ENCODE results near the gene ITGA1. TPM values are rescaled to one million over a fixed set of nuclear protein-coding genes. Genes with fewer than 3 reads are reported as not detected.

ITGA1 gene
- total RNA-seq, 2 experiments from 2014 or later: 2.6 to 3.2 TPM

- ChIA-PET CTCF (no interaction called here), POLR2A (no interaction called here)
- Mint-ChIP-seq H3K4me1 (no peaks in the 10 kb centered on the region), H3K9me3 (no peaks in the 10 kb centered on the region), H3K27ac (no peak overlapping the region), H3K4me3 (no peak overlapping the region), H3K36me3 (ENCODE audit: low read depth) (no peaks in the 10 kb centered on the region), H3K27me3 (peaks cover 2% of the 10 kb centered on the region)
- no peak for DNase-seq
These were observed 100.6 kb downstream of the ITGA1 start for GRCh38 chr5:52888363-52888762.

- no peak for DNase-seq
- POLR2A ChIA-PET: no interaction called here
- Mint-ChIP-seq H3K4me3 (no peak overlapping the region), H3K27me3 (peaks cover 7% of the 10 kb centered on the region), H3K4me1 (no peaks in the 10 kb centered on the region), H3K27ac (no peak overlapping the region), H3K9me3 (no peaks in the 10 kb centered on the region), H3K36me3 (ENCODE audit: low read depth) (no peaks in the 10 kb centered on the region)
- CTCF ChIA-PET: no interaction called here
These were observed 104.6 kb downstream of the ITGA1 start for GRCh38 chr5:52892242-52892878.

GRCh38 chr5:52893105-52893504 is 105.4 kb downstream of the ITGA1 start:
- POLR2A ChIA-PET: no interaction called here
- Mint-ChIP-seq H3K4me3 (no peak overlapping the region), H3K27me3 (peaks cover 7% of the 10 kb centered on the region), H3K36me3 (ENCODE audit: low read depth) (no peaks in the 10 kb centered on the region), H3K4me1 (no peaks in the 10 kb centered on the region), H3K27ac (no peak overlapping the region), H3K9me3 (no peaks in the 10 kb centered on the region)
- CTCF ChIA-PET: interaction anchor here (1.1 kb wide), 1 partner anchor 8 kb away, joined by 3 read pairs; no protein-coding TSS in a partner anchor
- DNase-seq: no peak

- H3K27me3 Mint-ChIP-seq: peaks cover 7% of the 10 kb centered on the region
- no peaks in the 10 kb centered on the region for H3K9me3 Mint-ChIP-seq
- H3K4me1 Mint-ChIP-seq: no peaks in the 10 kb centered on the region
- CTCF ChIA-PET: interaction anchor here (1.1 kb wide), 1 partner anchor 9 kb away, joined by 3 read pairs; no protein-coding TSS in a partner anchor
- no peak for DNase-seq
- H3K36me3 Mint-ChIP-seq (ENCODE audit: low read depth): no peaks in the 10 kb centered on the region
- H3K27ac Mint-ChIP-seq: no peak overlapping the region
- POLR2A ChIA-PET: no interaction called here
- no peak overlapping the region for H3K4me3 Mint-ChIP-seq
These were observed 106.1 kb downstream of the ITGA1 start for GRCh38 chr5:52893863-52894262.

GRCh38 chr5:52894451-52894850 is 106.7 kb downstream of the ITGA1 start:
- CTCF ChIA-PET: no interaction called here
- no peak for DNase-seq

GRCh38 chr5:52895075-52895474 is 107.4 kb downstream of the ITGA1 start:
- POLR2A ChIA-PET: no interaction called here
- no peaks in the 10 kb centered on the region for H3K36me3 Mint-ChIP-seq (ENCODE audit: low read depth)
- H3K27ac Mint-ChIP-seq: no peak overlapping the region
- H3K27me3 Mint-ChIP-seq: peaks cover 7% of the 10 kb centered on the region
- H3K9me3 Mint-ChIP-seq: no peaks in the 10 kb centered on the region
- no peak overlapping the region for H3K4me3 Mint-ChIP-seq
- H3K4me1 Mint-ChIP-seq: no peaks in the 10 kb centered on the region
- CTCF ChIA-PET: no interaction called here
- DNase-seq: no peak

More at GRCh38 chr5:52894451-52894850, 106.7 kb downstream of the ITGA1 start:
- peaks cover 7% of the 10 kb centered on the region for H3K27me3 Mint-ChIP-seq
- H3K9me3 Mint-ChIP-seq: no peaks in the 10 kb centered on the region
- no peak overlapping the region for H3K27ac Mint-ChIP-seq
- POLR2A ChIA-PET: no interaction called here
- H3K36me3 Mint-ChIP-seq (ENCODE audit: low read depth): no peaks in the 10 kb centered on the region
- H3K4me1 Mint-ChIP-seq: no peaks in the 10 kb centered on the region
- no peak overlapping the region for H3K4me3 Mint-ChIP-seq

- H3K36me3 Mint-ChIP-seq (ENCODE audit: low read depth): no peaks in the 10 kb centered on the region
- DNase-seq: no peak
- H3K27me3 Mint-ChIP-seq: peaks cover 5% of the 10 kb centered on the region
- ChIA-PET POLR2A (no interaction called here), CTCF (no interaction called here)
- H3K27ac Mint-ChIP-seq: no peak overlapping the region
- no peak overlapping the region for H3K4me3 Mint-ChIP-seq
- no peaks in the 10 kb centered on the region for H3K4me1 Mint-ChIP-seq
- no peaks in the 10 kb centered on the region for H3K9me3 Mint-ChIP-seq
These were observed 108.1 kb downstream of the ITGA1 start for GRCh38 chr5:52895572-52896413.

- Mint-ChIP-seq H3K36me3 (ENCODE audit: low read depth) (no peaks in the 10 kb centered on the region), H3K27ac (no peak overlapping the region), H3K9me3 (peaks cover 4% of the 10 kb centered on the region), H3K27me3 (peaks cover 7% of the 10 kb centered on the region), H3K4me3 (no peak overlapping the region), H3K4me1 (no peaks in the 10 kb centered on the region)
- ChIA-PET POLR2A (interaction anchor here (0.5 kb wide), 1 partner anchor 38 kb away, joined by 3 read pairs; no protein-coding TSS in a partner anchor), CTCF (no interaction called here)
- DNase-seq: no peak
These were observed 109.0 kb downstream of the ITGA1 start for GRCh38 chr5:52896534-52897237.

GRCh38 chr5:52897238-52897614 is 109.5 kb downstream of the ITGA1 start:
- H3K9me3 Mint-ChIP-seq: peaks cover 4% of the 10 kb centered on the region
- H3K27ac Mint-ChIP-seq: no peak overlapping the region
- no peak for DNase-seq
- CTCF ChIA-PET: no interaction called here
- no peaks in the 10 kb centered on the region for H3K4me1 Mint-ChIP-seq
- POLR2A ChIA-PET: interaction anchor here (0.5 kb wide), 1 partner anchor 38 kb away, joined by 3 read pairs; no protein-coding TSS in a partner anchor
- no peak overlapping the region for H3K4me3 Mint-ChIP-seq
- no peaks in the 10 kb centered on the region for H3K36me3 Mint-ChIP-seq (ENCODE audit: low read depth)
- peaks cover 9% of the 10 kb centered on the region for H3K27me3 Mint-ChIP-seq

- POLR2A ChIA-PET: no interaction called here
- no peak overlapping the region for H3K27ac Mint-ChIP-seq
These were observed 111.4 kb downstream of the ITGA1 start for GRCh38 chr5:52898961-52899680.

GRCh38 chr5:52903142-52903541 is 115.4 kb downstream of the ITGA1 start:
- no peak overlapping the region for H3K4me3 Mint-ChIP-seq
- ChIA-PET POLR2A (no interaction called here), CTCF (no interaction called here)
- H3K27me3 Mint-ChIP-seq: peaks cover 8% of the 10 kb centered on the region
- no peak for DNase-seq
- peaks cover 5% of the 10 kb centered on the region for H3K4me1 Mint-ChIP-seq
- no peak overlapping the region for H3K27ac Mint-ChIP-seq
- H3K36me3 Mint-ChIP-seq (ENCODE audit: low read depth): no peaks in the 10 kb centered on the region
- H3K9me3 Mint-ChIP-seq: peaks cover 4% of the 10 kb centered on the region

More at GRCh38 chr5:52898961-52899680, 111.4 kb downstream of the ITGA1 start:
- Mint-ChIP-seq H3K36me3 (ENCODE audit: low read depth) (no peaks in the 10 kb centered on the region), H3K4me3 (no peak overlapping the region), H3K27me3 (peaks cover 13% of the 10 kb centered on the region), H3K4me1 (no peaks in the 10 kb centered on the region), H3K9me3 (peaks cover 4% of the 10 kb centered on the region)
- CTCF ChIA-PET: interaction anchor here (0.6 to 1.4 kb wide), 2 partner anchors 9 to 182 kb away, joined by 3 to 5 read pairs; no protein-coding TSS in a partner anchor
- DNase-seq: no peak

GRCh38 chr5:52906343-52906742 is 118.6 kb downstream of the ITGA1 start:
- H3K27me3 Mint-ChIP-seq: peaks cover 6% of the 10 kb centered on the region
- H3K36me3 Mint-ChIP-seq (ENCODE audit: low read depth): no peaks in the 10 kb centered on the region
- no peaks in the 10 kb centered on the region for H3K9me3 Mint-ChIP-seq
- H3K4me1 Mint-ChIP-seq: peaks cover 5% of the 10 kb centered on the region
- ChIA-PET CTCF (interaction anchor here (1.2 to 1.4 kb wide), 2 partner anchors 9 to 107 kb away, joined by 3 to 6 read pairs; no protein-coding TSS in a partner anchor), POLR2A (no interaction called here)
- no peak for DNase-seq
- no peak overlapping the region for H3K4me3 Mint-ChIP-seq
- H3K27ac Mint-ChIP-seq: no peak overlapping the region

All from activated CD4-positive, alpha-beta T cell treated with anti-CD3 and anti-CD28 coated beads, Interleukin-2, amount 10 ng/mL, durations not matched to agents 7 days and 5 days (primary cell).